Measurements from ENCODE around the gene SMARCC1. TPM values are rescaled to one million over a fixed set of nuclear protein-coding genes. Genes with fewer than 3 reads are reported as not detected.

Gene SMARCC1
- total RNA-seq, 1 experiment from 2014 or later, result 249 TPM

DNA sequence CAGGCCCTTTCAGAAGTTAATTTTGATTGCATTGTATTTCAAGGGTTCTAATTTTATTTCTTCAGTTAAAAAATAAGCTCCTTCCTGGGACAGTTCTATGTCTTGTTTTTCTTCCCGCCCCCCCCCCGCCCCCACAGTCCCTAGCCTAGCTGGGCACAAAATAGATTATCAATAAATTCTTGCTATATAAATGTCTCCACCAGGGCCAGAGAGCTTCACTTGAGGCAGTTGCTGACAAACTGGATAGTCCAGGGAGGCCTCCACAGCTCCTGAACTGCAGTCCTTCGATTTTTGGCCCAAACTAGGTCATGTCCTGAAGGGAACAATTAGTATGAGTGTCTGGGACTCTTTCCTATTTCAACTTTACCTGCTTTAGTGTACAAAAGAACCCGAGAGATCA, 193.1 kb downstream of the SMARCC1 start:
- ATAC-seq (no peak), DNase-seq (ENCODE audit: low spot score) (no peak)
- no peaks in the 10 kb centered on the region for H3K27me3 Mint-ChIP-seq (ENCODE audit: low read depth)
- TF ChIP-seq GRHL2 (CRISPR knock-in tag; IDR thresholded peaks at IDR 0.05; ENCODE audit: insufficient replicate concordance, severe bottlenecking) (no peak), CREB1 (CRISPR knock-in tag; IDR thresholded peaks at IDR 0.05) (no peak), ZNF232 (CRISPR knock-in tag; IDR thresholded peaks at IDR 0.05) (no peak), KAT7 (CRISPR knock-in tag; IDR thresholded peaks at IDR 0.05; ENCODE audit: borderline replicate concordance) (no peak), GABPB1 (CRISPR knock-in tag; IDR thresholded peaks at IDR 0.05) (no peak), NFE2L1 (CRISPR knock-in tag; IDR thresholded peaks at IDR 0.05) (no peak), ZNF219 (CRISPR knock-in tag; IDR thresholded peaks at IDR 0.05; ENCODE audit: borderline replicate concordance) (no peak), ZBTB21 (CRISPR knock-in tag; IDR thresholded peaks at IDR 0.05; ENCODE audit: borderline replicate concordance) (no peak), NFYB (CRISPR knock-in tag; conservative IDR thresholded peaks at IDR 0.05; ENCODE audit: low read depth) (no peak), TCF7 (CRISPR knock-in tag; IDR thresholded peaks at IDR 0.05; ENCODE audit: low read depth) (no peak), ZNF121 (CRISPR knock-in tag; IDR thresholded peaks at IDR 0.05) (no peak), ESRRA (CRISPR knock-in tag; IDR thresholded peaks at IDR 0.05; ENCODE audit: borderline replicate concordance) (no peak)
- TF ChIP-seq, protein P1, sequence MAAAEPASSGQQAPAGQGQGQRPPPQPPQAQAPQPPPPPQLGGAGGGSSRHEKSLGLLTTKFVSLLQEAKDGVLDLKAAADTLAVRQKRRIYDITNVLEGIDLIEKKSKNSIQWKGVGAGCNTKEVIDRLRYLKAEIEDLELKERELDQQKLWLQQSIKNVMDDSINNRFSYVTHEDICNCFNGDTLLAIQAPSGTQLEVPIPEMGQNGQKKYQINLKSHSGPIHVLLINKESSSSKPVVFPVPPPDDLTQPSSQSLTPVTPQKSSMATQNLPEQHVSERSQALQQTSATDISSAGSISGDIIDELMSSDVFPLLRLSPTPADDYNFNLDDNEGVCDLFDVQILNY (CRISPR knock-in tag; IDR thresholded peaks at IDR 0.05), result no peak
- TF ChIP-seq, protein P2, sequence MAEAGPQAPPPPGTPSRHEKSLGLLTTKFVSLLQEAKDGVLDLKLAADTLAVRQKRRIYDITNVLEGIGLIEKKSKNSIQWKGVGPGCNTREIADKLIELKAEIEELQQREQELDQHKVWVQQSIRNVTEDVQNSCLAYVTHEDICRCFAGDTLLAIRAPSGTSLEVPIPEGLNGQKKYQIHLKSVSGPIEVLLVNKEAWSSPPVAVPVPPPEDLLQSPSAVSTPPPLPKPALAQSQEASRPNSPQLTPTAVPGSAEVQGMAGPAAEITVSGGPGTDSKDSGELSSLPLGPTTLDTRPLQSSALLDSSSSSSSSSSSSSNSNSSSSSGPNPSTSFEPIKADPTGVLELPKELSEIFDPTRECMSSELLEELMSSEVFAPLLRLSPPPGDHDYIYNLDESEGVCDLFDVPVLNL (CRISPR knock-in tag; IDR thresholded peaks at IDR 0.05; ENCODE audit: borderline replicate concordance, low read depth), result no peak
- TF ChIP-seq, protein P3, sequence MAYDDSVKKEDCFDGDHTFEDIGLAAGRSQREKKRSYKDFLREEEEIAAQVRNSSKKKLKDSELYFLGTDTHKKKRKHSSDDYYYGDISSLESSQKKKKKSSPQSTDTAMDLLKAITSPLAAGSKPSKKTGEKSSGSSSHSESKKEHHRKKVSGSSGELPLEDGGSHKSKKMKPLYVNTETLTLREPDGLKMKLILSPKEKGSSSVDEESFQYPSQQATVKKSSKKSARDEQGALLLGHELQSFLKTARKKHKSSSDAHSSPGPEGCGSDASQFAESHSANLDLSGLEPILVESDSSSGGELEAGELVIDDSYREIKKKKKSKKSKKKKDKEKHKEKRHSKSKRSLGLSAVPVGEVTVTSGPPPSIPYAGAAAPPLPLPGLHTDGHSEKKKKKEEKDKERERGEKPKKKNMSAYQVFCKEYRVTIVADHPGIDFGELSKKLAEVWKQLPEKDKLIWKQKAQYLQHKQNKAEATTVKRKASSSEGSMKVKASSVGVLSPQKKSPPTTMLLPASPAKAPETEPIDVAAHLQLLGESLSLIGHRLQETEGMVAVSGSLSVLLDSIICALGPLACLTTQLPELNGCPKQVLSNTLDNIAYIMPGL (CRISPR knock-in tag; IDR thresholded peaks at IDR 0.05), result no peak
- TF ChIP-seq, protein P4, sequence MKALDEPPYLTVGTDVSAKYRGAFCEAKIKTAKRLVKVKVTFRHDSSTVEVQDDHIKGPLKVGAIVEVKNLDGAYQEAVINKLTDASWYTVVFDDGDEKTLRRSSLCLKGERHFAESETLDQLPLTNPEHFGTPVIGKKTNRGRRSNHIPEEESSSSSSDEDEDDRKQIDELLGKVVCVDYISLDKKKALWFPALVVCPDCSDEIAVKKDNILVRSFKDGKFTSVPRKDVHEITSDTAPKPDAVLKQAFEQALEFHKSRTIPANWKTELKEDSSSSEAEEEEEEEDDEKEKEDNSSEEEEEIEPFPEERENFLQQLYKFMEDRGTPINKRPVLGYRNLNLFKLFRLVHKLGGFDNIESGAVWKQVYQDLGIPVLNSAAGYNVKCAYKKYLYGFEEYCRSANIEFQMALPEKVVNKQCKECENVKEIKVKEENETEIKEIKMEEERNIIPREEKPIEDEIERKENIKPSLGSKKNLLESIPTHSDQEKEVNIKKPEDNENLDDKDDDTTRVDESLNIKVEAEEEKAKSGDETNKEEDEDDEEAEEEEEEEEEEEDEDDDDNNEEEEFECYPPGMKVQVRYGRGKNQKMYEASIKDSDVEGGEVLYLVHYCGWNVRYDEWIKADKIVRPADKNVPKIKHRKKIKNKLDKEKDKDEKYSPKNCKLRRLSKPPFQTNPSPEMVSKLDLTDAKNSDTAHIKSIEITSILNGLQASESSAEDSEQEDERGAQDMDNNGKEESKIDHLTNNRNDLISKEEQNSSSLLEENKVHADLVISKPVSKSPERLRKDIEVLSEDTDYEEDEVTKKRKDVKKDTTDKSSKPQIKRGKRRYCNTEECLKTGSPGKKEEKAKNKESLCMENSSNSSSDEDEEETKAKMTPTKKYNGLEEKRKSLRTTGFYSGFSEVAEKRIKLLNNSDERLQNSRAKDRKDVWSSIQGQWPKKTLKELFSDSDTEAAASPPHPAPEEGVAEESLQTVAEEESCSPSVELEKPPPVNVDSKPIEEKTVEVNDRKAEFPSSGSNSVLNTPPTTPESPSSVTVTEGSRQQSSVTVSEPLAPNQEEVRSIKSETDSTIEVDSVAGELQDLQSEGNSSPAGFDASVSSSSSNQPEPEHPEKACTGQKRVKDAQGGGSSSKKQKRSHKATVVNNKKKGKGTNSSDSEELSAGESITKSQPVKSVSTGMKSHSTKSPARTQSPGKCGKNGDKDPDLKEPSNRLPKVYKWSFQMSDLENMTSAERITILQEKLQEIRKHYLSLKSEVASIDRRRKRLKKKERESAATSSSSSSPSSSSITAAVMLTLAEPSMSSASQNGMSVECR (CRISPR knock-in tag; IDR thresholded peaks at IDR 0.05; ENCODE audit: borderline replicate concordance), result no peak
- TF ChIP-seq, protein P5, sequence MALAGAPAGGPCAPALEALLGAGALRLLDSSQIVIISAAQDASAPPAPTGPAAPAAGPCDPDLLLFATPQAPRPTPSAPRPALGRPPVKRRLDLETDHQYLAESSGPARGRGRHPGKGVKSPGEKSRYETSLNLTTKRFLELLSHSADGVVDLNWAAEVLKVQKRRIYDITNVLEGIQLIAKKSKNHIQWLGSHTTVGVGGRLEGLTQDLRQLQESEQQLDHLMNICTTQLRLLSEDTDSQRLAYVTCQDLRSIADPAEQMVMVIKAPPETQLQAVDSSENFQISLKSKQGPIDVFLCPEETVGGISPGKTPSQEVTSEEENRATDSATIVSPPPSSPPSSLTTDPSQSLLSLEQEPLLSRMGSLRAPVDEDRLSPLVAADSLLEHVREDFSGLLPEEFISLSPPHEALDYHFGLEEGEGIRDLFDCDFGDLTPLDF (CRISPR knock-in tag; IDR thresholded peaks at IDR 0.05), result no peak
- TF ChIP-seq, protein P6, sequence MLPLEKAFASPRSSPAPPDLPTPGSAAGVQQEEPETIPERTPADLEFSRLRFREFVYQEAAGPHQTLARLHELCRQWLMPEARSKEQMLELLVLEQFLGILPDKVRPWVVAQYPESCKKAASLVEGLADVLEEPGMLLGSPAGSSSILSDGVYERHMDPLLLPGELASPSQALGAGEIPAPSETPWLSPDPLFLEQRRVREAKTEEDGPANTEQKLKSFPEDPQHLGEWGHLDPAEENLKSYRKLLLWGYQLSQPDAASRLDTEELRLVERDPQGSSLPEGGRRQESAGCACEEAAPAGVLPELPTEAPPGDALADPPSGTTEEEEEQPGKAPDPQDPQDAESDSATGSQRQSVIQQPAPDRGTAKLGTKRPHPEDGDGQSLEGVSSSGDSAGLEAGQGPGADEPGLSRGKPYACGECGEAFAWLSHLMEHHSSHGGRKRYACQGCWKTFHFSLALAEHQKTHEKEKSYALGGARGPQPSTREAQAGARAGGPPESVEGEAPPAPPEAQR (CRISPR knock-in tag; IDR thresholded peaks at IDR 0.05), result no peak
- TF ChIP-seq, protein P7, sequence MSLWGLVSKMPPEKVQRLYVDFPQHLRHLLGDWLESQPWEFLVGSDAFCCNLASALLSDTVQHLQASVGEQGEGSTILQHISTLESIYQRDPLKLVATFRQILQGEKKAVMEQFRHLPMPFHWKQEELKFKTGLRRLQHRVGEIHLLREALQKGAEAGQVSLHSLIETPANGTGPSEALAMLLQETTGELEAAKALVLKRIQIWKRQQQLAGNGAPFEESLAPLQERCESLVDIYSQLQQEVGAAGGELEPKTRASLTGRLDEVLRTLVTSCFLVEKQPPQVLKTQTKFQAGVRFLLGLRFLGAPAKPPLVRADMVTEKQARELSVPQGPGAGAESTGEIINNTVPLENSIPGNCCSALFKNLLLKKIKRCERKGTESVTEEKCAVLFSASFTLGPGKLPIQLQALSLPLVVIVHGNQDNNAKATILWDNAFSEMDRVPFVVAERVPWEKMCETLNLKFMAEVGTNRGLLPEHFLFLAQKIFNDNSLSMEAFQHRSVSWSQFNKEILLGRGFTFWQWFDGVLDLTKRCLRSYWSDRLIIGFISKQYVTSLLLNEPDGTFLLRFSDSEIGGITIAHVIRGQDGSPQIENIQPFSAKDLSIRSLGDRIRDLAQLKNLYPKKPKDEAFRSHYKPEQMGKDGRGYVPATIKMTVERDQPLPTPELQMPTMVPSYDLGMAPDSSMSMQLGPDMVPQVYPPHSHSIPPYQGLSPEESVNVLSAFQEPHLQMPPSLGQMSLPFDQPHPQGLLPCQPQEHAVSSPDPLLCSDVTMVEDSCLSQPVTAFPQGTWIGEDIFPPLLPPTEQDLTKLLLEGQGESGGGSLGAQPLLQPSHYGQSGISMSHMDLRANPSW (CRISPR knock-in tag; conservative IDR thresholded peaks at IDR 0.05; ENCODE audit: low read depth), result no peak
- TF ChIP-seq, protein P8, sequence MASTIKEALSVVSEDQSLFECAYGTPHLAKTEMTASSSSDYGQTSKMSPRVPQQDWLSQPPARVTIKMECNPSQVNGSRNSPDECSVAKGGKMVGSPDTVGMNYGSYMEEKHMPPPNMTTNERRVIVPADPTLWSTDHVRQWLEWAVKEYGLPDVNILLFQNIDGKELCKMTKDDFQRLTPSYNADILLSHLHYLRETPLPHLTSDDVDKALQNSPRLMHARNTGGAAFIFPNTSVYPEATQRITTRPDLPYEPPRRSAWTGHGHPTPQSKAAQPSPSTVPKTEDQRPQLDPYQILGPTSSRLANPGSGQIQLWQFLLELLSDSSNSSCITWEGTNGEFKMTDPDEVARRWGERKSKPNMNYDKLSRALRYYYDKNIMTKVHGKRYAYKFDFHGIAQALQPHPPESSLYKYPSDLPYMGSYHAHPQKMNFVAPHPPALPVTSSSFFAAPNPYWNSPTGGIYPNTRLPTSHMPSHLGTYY (CRISPR knock-in tag; IDR thresholded peaks at IDR 0.05), result no peak
- no peak overlapping the region for H3K4me3 Mint-ChIP-seq
- ChIA-PET POLR2A (no interaction called here), CTCF (interaction anchor here (0.6 to 2.6 kb wide), 5 partner anchors 11 to 67 kb away, joined by 3 to 11 read pairs (median 4); no protein-coding TSS in a partner anchor)
- H3K27ac Mint-ChIP-seq, result no peak overlapping the region
- peaks cover 67% of the 10 kb centered on the region for H3K36me3 Mint-ChIP-seq
- H3K9me3 Mint-ChIP-seq, result no peaks in the 10 kb centered on the region
- H3K4me1 Mint-ChIP-seq, result peaks cover 11% of the 10 kb centered on the region
